Inflammatory macrophage treated with lipopolysaccharide for 4 hours (primary cell): ENCODE data around the gene COMMD1.
"Not testable (repeated sequence)": the region's sequence is repeated elsewhere in the genome, so short reads cannot be mapped to it uniquely, and the experiment has no call there.

Experiments used
- DNase-seq: peaks from one replicate; pipeline ENCODE4 v3.0.0-alpha.2; 2020

COMMD1 gene

GRCh38 chr2:62076980-62077638, 171.6 kb downstream of the COMMD1 start:
- no peak for DNase-seq

- DNase-seq: no peak
Observed at GRCh38 chr2:62084801-62085200, 179.3 kb downstream of the COMMD1 start.

DNA sequence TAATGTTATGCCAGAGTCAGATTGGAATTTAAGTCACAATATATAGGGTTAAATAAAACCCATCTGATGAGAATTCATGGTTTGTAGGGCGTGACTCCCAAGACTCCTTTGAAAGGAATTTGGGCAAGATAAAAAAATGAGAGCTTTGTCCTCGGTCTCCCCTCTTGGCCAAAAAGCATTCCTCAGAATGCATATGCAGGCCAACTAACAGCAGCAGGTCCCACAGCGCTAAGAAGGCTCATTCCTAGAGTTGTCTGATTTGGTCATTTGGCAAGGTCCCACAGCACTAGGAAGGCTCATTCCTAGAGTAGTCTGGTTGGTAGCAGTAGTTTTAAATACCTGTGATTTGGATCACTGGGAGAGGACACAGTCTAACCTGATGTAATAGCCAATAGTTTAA, 184.2 kb downstream of the COMMD1 start:
- no peak for DNase-seq

DNA sequence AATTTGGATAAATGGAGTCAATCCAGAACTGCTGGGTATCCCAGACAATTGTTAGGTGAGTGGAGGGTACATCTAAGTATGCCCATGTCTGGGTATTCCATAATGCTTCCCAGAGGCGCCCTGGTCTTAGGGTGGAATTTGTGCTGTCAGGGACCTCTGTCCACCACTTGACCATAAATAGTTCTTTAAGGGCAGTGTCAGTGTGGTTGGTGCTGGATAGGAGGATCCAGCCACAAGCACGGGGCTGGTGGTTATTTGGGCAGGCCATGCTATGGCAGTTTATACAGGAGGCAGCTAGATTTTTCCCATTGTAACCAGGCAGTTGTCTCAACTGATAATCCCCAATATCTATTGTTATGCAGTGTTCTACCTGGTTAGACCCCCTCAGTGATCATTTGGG, 186.0 kb downstream of the COMMD1 start:
- no peak for DNase-seq

DNA sequence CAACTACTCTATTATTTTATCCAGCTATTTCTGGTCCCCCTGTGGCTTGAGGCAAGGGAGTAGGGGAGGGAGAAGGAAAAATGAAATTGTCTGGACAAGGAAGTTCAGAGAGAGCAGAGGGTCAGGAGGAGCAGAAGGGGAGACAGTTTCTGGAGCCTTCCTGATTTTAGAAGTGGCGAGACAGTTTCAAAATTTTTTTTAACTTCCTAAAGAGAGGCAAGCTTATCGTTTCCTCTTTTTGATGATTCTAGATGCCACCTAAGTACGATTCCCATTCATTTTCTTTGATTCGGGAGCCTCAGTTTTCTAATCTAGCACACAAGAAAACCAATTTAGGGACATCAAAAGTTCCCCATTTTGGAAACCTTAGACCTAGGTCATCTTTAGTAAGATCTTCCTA, 193.6 kb downstream of the COMMD1 start:
- DNase-seq: peak; percentile 49

GRCh38 chr2:62099523-62100175, 194.2 kb downstream of the COMMD1 start:
- DNase-seq: no peak

- DNase-seq: no peak
Observed at GRCh38 chr2:62101886-62102285, 196.4 kb downstream of the COMMD1 start.

- DNase-seq: no peak
Observed at GRCh38 chr2:62102402-62102920, 197.0 kb downstream of the COMMD1 start.

- no peak for DNase-seq
Observed at GRCh38 chr2:62109554-62109953, 204.1 kb downstream of the COMMD1 start.

- DNase-seq: no peak
Observed at GRCh38 chr2:62110415-62111025, 205.0 kb downstream of the COMMD1 start.

DNA sequence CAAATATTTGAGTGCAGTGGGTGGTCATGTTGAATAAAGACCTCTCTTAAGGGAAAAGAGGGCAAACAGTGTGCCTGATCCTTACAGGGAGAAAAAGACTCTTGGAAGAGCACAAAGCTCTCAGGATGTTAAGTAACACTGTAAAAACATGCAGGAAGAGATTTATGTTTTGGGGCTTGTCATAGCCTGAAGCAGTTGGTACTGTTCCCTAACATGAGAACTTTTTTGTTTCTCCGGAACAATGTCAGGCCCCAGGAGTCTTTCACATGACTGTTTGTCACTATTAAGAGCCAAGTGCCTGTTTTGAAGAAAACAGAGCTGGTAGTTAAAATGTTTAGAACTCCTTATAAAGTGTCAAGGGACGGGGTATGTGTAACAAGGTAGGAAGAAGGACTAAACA, 206.7 kb downstream of the COMMD1 start:
- DNase-seq: no peak

- DNase-seq: no peak
Observed at GRCh38 chr2:62114564-62114963, 209.1 kb downstream of the COMMD1 start.

DNA sequence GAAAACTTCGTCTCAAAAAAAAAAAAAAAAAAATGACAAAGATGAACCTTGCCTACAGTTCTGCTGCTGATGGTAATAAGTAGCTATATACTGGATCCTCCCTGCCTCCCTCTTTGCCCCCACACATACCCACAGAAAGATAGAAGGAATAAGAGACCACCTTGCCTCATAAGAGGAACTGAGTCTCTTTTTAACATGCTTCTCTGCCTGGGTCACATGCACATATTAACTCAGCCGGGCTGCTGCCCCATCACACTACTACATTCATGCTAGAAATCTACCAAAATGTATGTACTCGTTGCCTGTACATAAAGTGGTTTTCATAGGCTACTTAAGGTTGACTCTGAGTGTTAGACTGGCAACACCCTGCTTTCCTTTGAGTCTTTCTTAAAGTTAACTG, 211.5 kb downstream of the COMMD1 start:
- DNase-seq: no peak

DNA sequence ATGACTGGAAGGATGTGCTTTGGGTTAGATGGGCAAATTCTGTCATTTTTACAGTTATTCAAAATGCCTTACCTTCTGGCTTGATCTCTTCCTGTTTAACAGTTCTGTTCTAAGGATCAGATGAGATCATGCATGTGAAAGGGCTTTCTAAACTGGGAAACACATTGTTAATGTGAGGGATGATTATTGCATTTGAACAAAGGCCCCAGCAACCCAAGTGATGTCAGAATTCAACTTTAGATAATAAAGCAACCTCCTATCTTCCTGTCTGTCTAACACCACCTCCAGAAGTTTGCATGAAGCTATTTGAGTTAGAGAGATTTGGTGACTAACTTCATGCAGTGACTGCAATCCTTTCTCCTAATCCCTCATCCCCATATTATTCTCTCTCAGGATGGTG, 212.7 kb downstream of the COMMD1 start:
- peak; percentile 18 for DNase-seq

GRCh38 chr2:62119311-62119974, 214.0 kb downstream of the COMMD1 start:
- peak; percentile 71 for DNase-seq

DNA sequence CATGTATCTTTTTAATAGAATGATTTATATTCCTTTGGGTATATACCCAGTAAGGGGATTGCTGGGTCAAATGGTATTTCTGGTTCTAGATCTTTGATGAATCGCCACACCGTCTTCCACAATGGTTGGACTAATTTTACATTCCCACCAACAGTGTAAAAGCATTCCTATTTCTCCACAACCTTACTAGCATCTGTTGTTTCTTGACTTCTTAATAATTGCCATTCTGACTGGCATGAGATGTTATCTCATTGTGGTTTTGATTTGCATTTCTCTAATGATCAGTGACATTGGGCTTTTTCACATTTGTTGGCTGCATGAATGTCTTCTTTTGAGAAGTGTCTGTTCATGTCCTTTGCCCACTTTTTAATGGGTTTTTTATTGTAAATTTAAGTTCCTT, 220.8 kb downstream of the COMMD1 start:
- DNase-seq: not testable (repeated sequence)

- DNase-seq: no peak
Observed at GRCh38 chr2:62133320-62133823, 227.9 kb downstream of the COMMD1 start.

GRCh38 chr2:62136956-62137830, 231.7 kb downstream of the COMMD1 start:
- no peak for DNase-seq

DNA sequence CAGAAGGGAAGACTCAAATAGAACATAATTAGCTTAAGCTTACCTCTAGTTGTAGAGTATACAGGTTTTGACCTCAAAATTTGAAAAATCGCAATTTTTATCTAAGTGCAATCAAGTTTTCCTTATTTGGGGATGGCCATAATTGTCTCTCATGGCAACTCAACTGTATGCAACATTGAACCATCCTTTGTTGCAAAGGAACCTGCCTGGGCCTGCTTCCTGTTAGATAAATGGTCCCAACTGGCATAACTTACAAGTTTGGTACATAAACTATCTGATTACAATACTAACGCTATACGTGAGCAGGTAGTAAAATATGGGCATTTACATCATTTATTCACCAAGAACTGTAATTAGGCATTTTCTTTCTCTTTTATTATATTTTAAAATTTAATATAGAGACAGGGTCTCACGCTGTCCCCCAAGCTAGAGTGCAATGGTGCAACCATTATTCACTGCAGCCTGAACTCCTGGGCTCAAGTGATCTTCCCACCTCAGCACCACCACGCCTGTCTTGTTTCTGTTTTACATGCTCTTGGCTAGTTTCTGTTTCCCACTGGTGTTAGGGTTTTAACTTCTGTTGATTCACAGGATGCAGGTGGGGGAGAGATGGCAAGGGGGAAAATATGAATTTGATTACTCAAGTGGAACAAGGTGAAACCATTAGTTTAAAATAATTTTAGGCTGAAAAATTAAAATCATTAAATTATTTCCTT, 235.1 kb downstream of the COMMD1 start:
- DNase-seq: no peak

DNA sequence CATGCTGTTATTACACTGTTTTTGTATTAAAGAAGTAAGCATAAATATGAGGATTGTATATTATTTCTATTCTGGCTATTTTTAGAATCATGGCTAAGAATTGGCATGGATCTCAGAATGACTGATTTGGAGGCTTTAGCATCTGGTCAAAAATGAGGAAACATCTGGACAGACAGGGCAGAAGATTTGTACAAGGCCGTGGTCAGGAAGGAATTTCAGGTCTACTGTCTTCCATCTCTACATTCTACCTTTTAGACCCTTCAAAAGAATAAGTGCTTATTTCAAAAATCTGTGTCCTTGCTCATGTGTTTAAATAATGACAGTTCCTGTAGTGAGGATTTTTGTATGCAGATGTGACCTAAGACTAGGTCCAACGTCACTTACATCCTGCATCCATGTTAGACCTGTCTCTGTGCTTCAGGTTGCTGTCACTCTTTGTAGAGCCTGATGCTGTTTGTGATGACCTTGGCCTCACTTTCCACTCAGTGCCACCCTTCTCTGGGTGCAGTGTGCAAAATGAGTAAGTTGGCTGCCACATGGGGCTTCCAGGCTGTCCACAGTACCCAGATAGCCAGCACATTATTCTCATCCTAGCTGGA, 235.8 kb downstream of the COMMD1 start:
- DNase-seq: no peak

GRCh38 chr2:62142054-62142453, 236.6 kb downstream of the COMMD1 start:
- DNase-seq: no peak
